Camera-type eye (tissue), 1 donor: Measurements from ENCODE around the gene SPAG7. TPM values are rescaled to one million over a fixed set of nuclear protein-coding genes. Genes with fewer than 3 reads are reported as not detected.

Source experiments
- total RNA-seq: library from RNA; depleted of rRNA; stranded (reverse); fragments of >200 nt; gene quantifications from one replicate; pipeline ENCODE4 v1.2.3, GENCODE V29; 2014

Gene SPAG7, protein sequence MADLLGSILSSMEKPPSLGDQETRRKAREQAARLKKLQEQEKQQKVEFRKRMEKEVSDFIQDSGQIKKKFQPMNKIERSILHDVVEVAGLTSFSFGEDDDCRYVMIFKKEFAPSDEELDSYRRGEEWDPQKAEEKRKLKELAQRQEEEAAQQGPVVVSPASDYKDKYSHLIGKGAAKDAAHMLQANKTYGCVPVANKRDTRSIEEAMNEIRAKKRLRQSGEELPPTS
- 42.4 TPM for total RNA-seq

DNA sequence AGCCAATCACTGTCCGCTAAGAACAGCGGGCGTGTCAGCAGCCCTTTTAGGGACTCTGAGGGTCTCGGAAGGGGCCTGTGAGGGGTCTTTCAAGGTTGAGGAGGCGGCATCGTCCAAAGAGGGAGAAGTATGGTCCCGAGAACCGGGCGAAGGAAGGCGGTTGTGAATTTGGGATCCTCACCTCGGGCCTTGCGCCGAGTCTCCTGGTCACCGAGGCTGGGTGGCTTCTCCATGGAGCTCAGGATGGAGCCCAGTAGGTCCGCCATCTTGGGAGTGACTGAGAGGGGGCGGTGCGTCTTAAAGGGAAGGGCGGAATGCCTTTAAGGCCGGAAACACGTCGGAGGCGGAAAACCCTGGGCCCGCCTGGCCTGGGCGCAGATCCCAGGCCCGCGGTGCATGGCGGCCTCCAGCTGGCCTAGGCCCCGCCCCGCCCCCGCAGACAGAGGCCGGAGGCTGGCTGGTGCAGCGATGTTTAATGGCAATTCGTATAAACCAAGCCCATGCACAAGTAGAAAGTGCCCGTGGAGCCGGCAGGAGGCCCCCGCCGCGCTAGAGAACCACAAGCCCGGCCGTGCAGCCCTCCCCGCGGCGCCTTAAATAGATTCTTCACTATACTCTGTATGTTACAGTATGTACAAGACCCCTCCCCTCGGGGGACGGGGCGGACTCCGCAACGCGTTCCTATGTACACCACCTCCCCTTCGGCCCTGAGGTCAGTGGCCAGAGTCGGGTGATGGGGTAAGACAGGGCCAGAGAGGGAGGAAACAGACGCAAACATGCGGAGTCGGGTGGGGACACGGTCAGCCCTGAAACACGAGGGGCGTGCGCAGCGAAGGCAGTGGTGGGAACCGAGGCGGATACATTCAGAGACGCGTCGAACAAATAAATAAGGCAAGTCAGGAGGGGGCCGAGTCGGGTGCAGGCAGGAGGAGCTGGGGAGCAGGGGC lies at the start of gene SPAG7:
Gene SPAG7, minus strand, starts transcription at position 279 of the 947 bp plus-strand sequence. Its CDS starts 13 bp downstream, at position 266.

DNA sequence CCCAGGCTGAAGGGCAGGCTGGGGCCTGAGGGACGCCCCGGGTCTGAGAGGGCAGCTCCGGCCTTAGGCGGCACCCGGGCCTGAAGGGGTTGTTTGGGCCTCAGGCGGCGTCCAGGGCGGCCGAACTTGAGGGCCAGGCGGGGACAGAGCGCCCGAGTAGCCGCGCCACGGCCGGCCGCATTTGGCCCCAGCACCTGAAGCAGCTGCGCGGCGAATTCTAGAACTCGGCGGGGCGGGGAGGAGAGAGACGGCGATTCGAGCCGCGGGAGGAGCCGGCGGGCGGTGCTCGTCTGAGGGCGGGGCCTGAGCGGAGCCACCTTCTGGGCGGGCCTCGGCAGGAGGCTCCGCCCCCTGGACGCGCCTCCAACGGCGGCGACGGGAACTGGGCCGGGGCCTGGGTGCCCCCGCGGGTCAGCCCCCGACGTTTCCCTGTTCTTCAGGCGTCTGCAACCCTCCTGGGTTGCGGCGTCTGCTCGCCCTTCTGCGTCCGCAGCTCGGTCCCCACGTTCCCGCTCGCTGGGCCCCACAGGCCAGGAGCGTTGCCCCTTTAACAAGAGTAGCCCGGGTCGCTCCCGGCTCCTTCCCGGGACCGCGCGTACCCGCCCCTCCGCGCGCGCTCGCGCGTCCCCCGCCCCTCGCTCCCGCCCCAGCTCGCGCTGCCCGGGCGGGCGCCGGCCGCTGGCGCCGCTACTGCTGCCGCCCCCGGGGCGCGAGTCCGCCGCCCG lies 29.8 kb upstream of the SPAG7 start, which contains the start of the genes INCA1 and KIF1C:
Gene INCA1, minus strand, starts transcription at position 221 of the 725 bp plus-strand sequence. CDS start 3,085 bp downstream, outside the sequence.
Gene KIF1C, plus strand, starts transcription at position 649 of the 725 bp plus-strand sequence. CDS start 2,297 bp downstream, outside the sequence.

DNA sequence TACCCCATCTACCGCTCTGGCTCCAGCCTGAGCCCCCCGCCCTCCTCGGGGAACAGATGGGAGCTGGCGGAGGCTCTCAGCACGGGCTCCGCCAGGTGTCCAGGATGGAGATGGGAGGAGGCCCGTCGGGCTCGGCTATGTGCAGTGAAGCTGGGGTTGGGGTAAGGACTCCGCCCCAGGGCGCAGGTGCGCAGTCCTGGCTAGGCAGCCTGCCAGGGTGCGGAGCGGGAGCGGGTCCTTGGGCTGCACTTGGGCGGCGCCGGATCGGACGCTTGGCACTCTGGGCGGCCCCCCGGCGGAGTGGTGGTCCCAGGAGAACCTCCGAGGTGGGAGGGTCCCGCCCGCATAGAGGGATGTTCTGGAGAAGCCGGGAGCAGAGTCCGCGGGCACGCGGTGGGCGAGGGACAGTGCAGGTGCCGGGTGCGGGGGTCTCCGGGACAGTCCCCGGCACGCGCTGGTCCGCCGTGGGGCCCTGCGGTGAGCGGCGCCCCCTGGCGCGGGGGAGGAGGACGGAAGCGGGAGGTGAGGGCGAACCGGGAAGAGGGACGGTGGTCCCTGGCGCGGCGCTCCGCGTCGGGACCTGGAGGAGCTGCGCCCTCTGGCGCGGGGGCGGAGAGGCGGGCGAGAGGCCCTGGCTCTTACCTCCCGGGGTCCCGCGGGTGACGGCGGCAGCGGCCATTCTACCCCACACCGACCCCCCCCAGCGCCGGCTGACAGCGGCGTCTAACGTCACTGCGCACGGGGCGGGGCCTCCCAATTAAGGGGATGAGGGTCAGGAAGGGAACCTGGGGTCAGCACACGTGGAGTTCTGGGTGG lies 19.5 kb upstream of the SPAG7 start, which contains the start of gene CAMTA2:
Gene CAMTA2, minus strand, starts transcription at position 725 of the 816 bp plus-strand sequence. CDS start 1,453 bp downstream, outside the sequence.

DNA sequence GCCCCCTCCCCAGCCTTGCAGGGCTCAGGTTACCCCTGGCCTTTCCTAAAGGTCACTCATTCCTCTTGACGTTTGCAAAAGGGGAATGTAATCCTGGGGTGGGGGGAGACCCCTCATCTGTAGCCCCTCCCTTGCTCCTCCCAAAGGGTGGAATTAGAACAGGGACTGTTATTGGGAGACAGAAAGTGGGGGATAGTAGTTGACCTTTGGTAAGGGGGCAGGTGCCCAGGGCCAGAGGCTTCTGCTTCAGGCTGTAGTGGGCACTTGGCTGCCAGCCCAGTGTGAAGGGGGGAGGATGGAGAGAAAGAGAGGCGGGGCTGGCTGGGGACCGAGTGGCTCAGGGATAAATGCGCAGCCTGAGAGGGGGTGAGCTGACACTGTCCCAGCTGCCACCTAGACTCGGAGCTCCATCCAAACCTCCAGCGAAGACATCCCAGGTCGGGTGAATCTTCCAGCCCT lies 16.8 kb downstream of the SPAG7 start, which contains the start of gene ENO3:
Gene ENO3, plus strand, starts transcription at position 374 of the 459 bp plus-strand sequence. CDS start 711 bp downstream, outside the sequence.

DNA sequence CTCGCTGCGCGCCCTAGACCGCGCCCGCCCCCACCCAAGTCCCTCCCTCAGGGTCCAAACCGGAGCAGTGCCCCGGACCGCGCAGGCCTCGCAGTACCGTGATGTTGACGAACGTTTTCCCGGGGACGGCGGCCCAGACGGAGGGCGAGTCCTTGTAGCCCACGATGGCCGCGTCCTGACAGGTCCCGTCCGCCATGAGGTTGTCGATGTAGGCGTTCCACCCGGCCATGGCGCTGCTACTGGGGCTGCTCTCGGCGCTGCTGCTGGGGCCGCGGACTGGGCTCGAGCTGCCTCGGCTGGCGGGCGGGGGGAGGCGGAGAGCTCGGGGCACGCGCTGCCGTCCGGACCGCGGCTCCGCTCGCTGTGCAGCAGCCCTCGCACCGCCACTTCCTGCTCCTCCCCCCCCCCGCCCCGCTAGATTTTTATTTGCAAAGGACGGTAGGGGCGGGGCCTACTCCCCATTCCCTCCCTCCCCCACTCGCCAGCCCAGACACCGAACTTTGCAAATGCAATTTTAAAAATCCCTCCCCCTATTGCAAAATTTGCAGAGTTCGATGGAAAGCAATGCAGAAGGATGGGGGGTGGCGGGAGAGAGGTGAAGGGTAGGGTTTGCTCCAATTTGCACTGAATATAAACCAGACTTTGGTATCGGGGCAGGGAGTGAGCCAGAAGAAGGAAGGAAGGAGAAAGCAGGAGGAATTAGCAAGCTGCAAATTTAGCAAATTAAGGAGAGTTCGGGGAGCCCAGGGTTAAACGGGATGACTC lies 19.3 kb downstream of the SPAG7 start, which contains the start of gene PFN1:
Gene PFN1, minus strand, starts transcription at position 365 of the 765 bp plus-strand sequence. Its CDS starts 136 bp downstream, at position 229.

DNA sequence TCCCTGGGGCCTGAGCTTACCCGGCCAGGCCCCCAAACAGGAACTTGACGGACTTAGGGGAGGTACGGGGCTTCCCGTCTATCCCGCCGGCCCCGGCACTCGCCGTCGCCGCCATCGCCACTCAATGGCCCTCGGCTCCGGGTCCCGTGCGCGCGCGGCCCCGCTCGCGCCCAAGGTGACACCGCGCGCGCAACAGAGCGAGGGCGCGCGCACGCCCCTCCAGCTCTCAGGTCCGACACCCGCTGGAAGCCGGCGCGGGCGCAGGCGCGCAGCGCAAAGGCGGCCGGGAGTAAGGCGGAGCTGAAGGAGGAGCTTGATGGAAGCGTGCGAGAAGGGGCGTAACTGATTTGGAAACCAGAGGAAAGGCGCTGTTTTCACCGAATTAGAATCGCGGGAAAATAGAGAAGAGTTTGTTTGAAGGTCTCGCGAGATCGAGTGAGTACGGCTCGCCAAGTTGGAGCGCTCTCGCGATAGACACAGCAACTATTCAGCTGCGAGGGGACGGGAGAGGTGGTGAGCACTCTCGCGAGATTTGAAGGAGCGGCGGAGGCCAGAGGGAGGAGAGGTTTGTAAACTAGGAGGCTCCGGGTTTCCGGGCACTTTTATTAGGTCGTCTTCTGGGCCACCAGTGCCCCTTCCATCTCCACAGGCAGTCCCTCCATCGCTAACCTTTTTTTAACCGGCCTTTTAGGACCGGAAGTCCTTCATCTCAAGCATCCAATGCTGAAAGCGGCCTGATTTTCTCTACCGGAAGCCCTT lies 27.6 kb downstream of the SPAG7 start, which contains the start of the genes RNF167 and SLC25A11:
Gene RNF167, plus strand, starts transcription at position 473 of the 759 bp plus-strand sequence. CDS start 642 bp downstream, outside the sequence.
Gene SLC25A11, minus strand, starts transcription at position 251 of the 759 bp plus-strand sequence. Its CDS starts 136 bp downstream, at position 115.

DNA sequence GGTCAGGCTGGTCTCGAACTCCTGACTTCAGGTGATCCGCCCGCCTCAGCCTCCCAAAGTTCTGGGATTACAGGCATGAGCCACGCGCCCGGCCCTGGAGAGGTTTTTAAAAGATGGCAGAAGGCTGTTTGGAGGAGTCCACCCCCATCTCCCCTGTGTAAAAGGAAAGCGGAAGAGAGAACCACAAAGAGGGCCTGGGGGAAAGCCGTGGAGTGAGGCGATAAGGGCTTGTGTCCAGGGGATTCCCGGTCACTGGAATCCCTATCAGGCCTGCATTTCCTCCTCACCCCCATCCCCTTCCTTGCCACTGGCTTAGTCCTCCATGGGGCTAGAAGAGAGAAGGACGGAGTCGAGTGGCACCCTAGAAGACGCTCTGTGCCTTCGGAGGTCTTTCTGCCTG lies 35.7 kb downstream of the SPAG7 start, which contains the start of gene GP1BA:
Gene GP1BA, plus strand, starts transcription at position 315 of the 400 bp plus-strand sequence. CDS start 328 bp downstream, outside the sequence.

Other genes starting within 250 kb of the SPAG7 start
- 14.5 TPM for gene MED11, start 236.4 kb downstream of the SPAG7 start, total RNA-seq
- gene ZMYND15, start 228.0 kb downstream of the SPAG7 start, total RNA-seq, result 0.27 TPM
- gene CXCL16, start 227.9 kb downstream of the SPAG7 start, total RNA-seq, result 9.7 TPM
- not detected for gene TM4SF5, start 195.9 kb downstream of the SPAG7 start, total RNA-seq
- gene VMO1, start 181.5 kb downstream of the SPAG7 start, total RNA-seq, result 2.3 TPM
- gene GLTPD2, start 178.9 kb downstream of the SPAG7 start, total RNA-seq, result not detected
- 76.9 TPM for gene PSMB6, start 171.7 kb downstream of the SPAG7 start, total RNA-seq
- gene PLD2, start 160.7 kb downstream of the SPAG7 start, total RNA-seq, result 24.4 TPM
- gene MINK1, start 134.5 kb downstream of the SPAG7 start, total RNA-seq, result 76.7 TPM
- gene C17orf107, start 68.3 kb downstream of the SPAG7 start, total RNA-seq, result 9.5 TPM
- gene CHRNE, start 64.7 kb downstream of the SPAG7 start, total RNA-seq, result 0.44 TPM
- 0.22 TPM for gene GP1BA, start 35.5 kb downstream of the SPAG7 start, total RNA-seq
- gene SLC25A11, start 27.8 kb downstream of the SPAG7 start, total RNA-seq, result 51.3 TPM
- gene RNF167, start 27.5 kb downstream of the SPAG7 start, total RNA-seq, result 35.5 TPM
- 177 TPM for gene PFN1, start 19.3 kb downstream of the SPAG7 start, total RNA-seq
- gene ENO3, start 16.7 kb downstream of the SPAG7 start, total RNA-seq, result 174 TPM
- 13.4 TPM for gene CAMTA2, start 19.9 kb upstream of the SPAG7 start, total RNA-seq
- 1.3 TPM for gene INCA1, start 29.7 kb upstream of the SPAG7 start, total RNA-seq
- gene KIF1C, start 30.1 kb upstream of the SPAG7 start, total RNA-seq, result 32.3 TPM
- gene SLC52A1, start 67.6 kb upstream of the SPAG7 start, total RNA-seq, result not detected
- gene ZFP3, start 110.7 kb upstream of the SPAG7 start, total RNA-seq, result 11.7 TPM
- 11.9 TPM for gene ZNF232, start 144.1 kb upstream of the SPAG7 start, total RNA-seq
- gene USP6, start 148.2 kb upstream of the SPAG7 start, total RNA-seq, result 0.82 TPM
- gene ZNF594, start 224.1 kb upstream of the SPAG7 start, total RNA-seq, result 50.6 TPM